A549 (cell line): Measurements from ENCODE around the gene CERS3. TPM values are rescaled to one million over a fixed set of nuclear protein-coding genes. Genes with fewer than 3 reads are reported as not detected.
A peak's percentile ranks its signal among the peaks of the same experiment; 100 is the strongest.

ENCODE experiments used
- ATAC-seq, 2 experiments: fragments of 200-7000 bp in 1 of 2; fragments of >200 bp in 1 of 2; cut with Nextera tagmentation in 1 of 2; cut with Tn5 transposase in 1 of 2; 3 replicates each; pipeline versions ENCODE4 v1.8.0 to v1.9.1; 2018 to 2020; ENCODE audit warnings: mild to moderate bottlenecking in 1 of 2, moderate library complexity in 1 of 2
- CTCF ChIA-PET: fragments of 300-600 bp; sonication (Branson Sonifier 250); formaldehyde crosslinking; extraction: SDS; loops from one replicate; lab custom pipeline; 2021; ENCODE audit warnings: antibody characterized with exemption, inconsistent platforms; lab: Yijun Ruan, JAX
- POLR2A ChIA-PET: fragments of 350-600 bp; formaldehyde crosslinking; extraction: SDS; loops from one replicate; lab custom pipeline; 2021; ENCODE audit warnings: antibody characterized with exemption, inconsistent platforms; lab: Yijun Ruan, JAX
- DNase-seq, 2 experiments: peaks; one replicate each; pipeline versions ENCODE4 v3.0.0 to v3.0.0-alpha.2; 2011 to 2016; ENCODE audit warnings: low read depth in 1 of 2, low spot score in 1 of 2
- FAIRE-seq: peaks from 2 replicates; lab custom pipeline; 2011; peaks lifted over from hg19 to GRCh38; lab: Jason Lieb, UNC
- H3K27ac ChIP-seq, 2 experiments: fragments of >200 bp; sonication (Bioruptor Twin); formaldehyde crosslinking; 3 replicates each; pipeline ENCODE4 v1.5.1; 2016 to 2017
- H3K4me1 ChIP-seq: fragments of >200 bp; sonication (Bioruptor Twin); formaldehyde crosslinking; 3 replicates; pipeline ENCODE4 v1.6.1; 2016
- H3K4me2 ChIP-seq: fragments of >200 bp; sonication (Bioruptor Twin); formaldehyde crosslinking; 3 replicates; pipeline ENCODE4 v1.6.1; 2016
- H3K4me3 ChIP-seq: fragments of >200 bp; sonication (Bioruptor Twin); formaldehyde crosslinking; 3 replicates; pipeline ENCODE4 v1.5.1; 2016
- H3K9me3 ChIP-seq: fragments of >200 bp; sonication (Bioruptor Twin); formaldehyde crosslinking; 3 replicates; pipeline ENCODE4 v1.6.1; 2016
- CBX2 ChIP-seq: fragments of 200-600 bp; sonication (generic); IDR thresholded peaks from 2 replicates; pipeline ENCODE4 v1.6.1; 2016; ENCODE audit warnings: low read depth, mild to moderate bottlenecking, borderline replicate concordance
- CEBPB ChIP-seq, 2 experiments: fragments of >200 bp in 1 of 2; sonication (Bioruptor Twin) in 1 of 2; formaldehyde crosslinking in 1 of 2; IDR thresholded peaks; 2 replicates each; pipeline ENCODE4 v1.6.1; 2012 to 2016
- CHD2 ChIP-seq: fragments of 150-350 bp; IDR thresholded peaks from 2 replicates; pipeline ENCODE4 v1.6.1; 2014; ENCODE audit warnings: low read length; ENCODE audit not compliant: partially characterized antibody
- E2F6 ChIP-seq: IDR thresholded peaks from 2 replicates; pipeline ENCODE4 v1.6.1; 2012; ENCODE audit warnings: low read depth, borderline replicate concordance
- ESRRA ChIP-seq: fragments of 150-350 bp; IDR thresholded peaks from 2 replicates; pipeline ENCODE4 v1.6.1; 2014; ENCODE audit warnings: mild to moderate bottlenecking, low read length, borderline replicate concordance
- FOSB ChIP-seq: fragments of 250-450 bp; sonication (Bioruptor Pico); IDR thresholded peaks from 2 replicates; pipeline ENCODE4 v1.5.0; 2020; ENCODE audit warnings: mild to moderate bottlenecking, moderate library complexity
- FOXS1 ChIP-seq: fragments of 250-450 bp; sonication (Bioruptor Pico); IDR thresholded peaks from 2 replicates; pipeline ENCODE4 v1.5.0; 2020; ENCODE audit warnings: mild to moderate bottlenecking, moderate library complexity
- GATA3 ChIP-seq: IDR thresholded peaks from 2 replicates; pipeline ENCODE4 v1.6.1; 2012; ENCODE audit warnings: borderline replicate concordance
- HES2 ChIP-seq: fragments of >200 bp; sonication (Bioruptor Twin); formaldehyde crosslinking; IDR thresholded peaks from 2 replicates; pipeline ENCODE4 v1.6.1; 2016
- HEYL ChIP-seq: fragments of 250-450 bp; sonication (Bioruptor Pico); IDR thresholded peaks from 2 replicates; pipeline ENCODE4 v1.8.0; 2021; ENCODE audit warnings: mild to moderate bottlenecking, moderate library complexity
- HOXB13 ChIP-seq: fragments of 250-450 bp; sonication (Bioruptor Pico); IDR thresholded peaks from 2 replicates; pipeline ENCODE4 v1.5.0; 2020; ENCODE audit warnings: low read depth, mild to moderate bottlenecking, moderate library complexity
- JUN ChIP-seq, 2 experiments: fragments of >200 bp; sonication (Bioruptor Twin); formaldehyde crosslinking; IDR thresholded peaks; 2 replicates in 1 of 2; 3 replicates in 1 of 2; pipeline ENCODE4 v1.6.1; 2016 to 2017
- KDM5A ChIP-seq: fragments of 200-600 bp; sonication (generic); IDR thresholded peaks from 2 replicates; pipeline ENCODE4 v1.6.1; 2016; ENCODE audit warnings: antibody characterized with exemption, mild to moderate bottlenecking
- MAFK ChIP-seq: fragments of 450-650 bp; IDR thresholded peaks from 2 replicates; pipeline ENCODE4 v1.6.1; 2014; ENCODE audit not compliant: partially characterized antibody
- MAZ ChIP-seq: fragments of 150-350 bp; IDR thresholded peaks from 2 replicates; pipeline ENCODE4 v1.6.1; 2014; ENCODE audit warnings: antibody characterized with exemption, low read depth, low read length, borderline replicate concordance
- NFE2L2 ChIP-seq: fragments of 150-350 bp; conservative IDR thresholded peaks from 2 replicates; pipeline ENCODE4 v1.6.1; 2014; ENCODE audit warnings: low read length
- POLR2A ChIP-seq: IDR thresholded peaks from 2 replicates; pipeline ENCODE4 v1.6.1; 2012; ENCODE audit warnings: mild to moderate bottlenecking, low read length
- RARB ChIP-seq: fragments of 250-450 bp; sonication (Bioruptor Pico); IDR thresholded peaks from 2 replicates; pipeline ENCODE4 v1.8.0; 2021; ENCODE audit warnings: mild to moderate bottlenecking, moderate library complexity
- RCOR1 ChIP-seq: fragments of 150-350 bp; IDR thresholded peaks from 2 replicates; pipeline ENCODE4 v1.6.1; 2014; ENCODE audit warnings: antibody characterized with exemption, low read length, low read depth
- SREBF2 ChIP-seq: fragments of 450-650 bp; IDR thresholded peaks from 2 replicates; pipeline ENCODE4 v1.6.1; 2014; ENCODE audit warnings: mild to moderate bottlenecking, moderate library complexity
- TFCP2L1 ChIP-seq: fragments of 250-450 bp; sonication (Bioruptor Pico); IDR thresholded peaks from 2 replicates; pipeline ENCODE4 v1.5.0; 2021; ENCODE audit warnings: mild to moderate bottlenecking
- ZFP36 ChIP-seq: fragments of 450-650 bp; IDR thresholded peaks from 2 replicates; pipeline ENCODE4 v1.6.1; 2014; ENCODE audit warnings: borderline replicate concordance; ENCODE audit not compliant: partially characterized antibody
- ZNF302 ChIP-seq: fragments of 250-450 bp; sonication (Bioruptor Pico); IDR thresholded peaks from 2 replicates; pipeline ENCODE4 v1.9.0; 2021; ENCODE audit warnings: inconsistent platforms, mild to moderate bottlenecking, moderate library complexity
- WGBS: methylation state at CpG from one replicate; pipeline ENCODE4 v1.1.6; 2017; ENCODE audit errors: missing lambda C conversion rate; 5-methylcytosine and 5-hydroxymethylcytosine counted together
- polyA plus RNA-seq, 4 experiments: library from polyadenylated mRNA; depleted of rRNA in 3 of 4; stranded (reverse); fragments of >200 nt; fragmentation: RNase III in 1 of 4; extraction: RNeasy Plus Mini Kit Qiagen cat#74134 plus additional on column Dnase treatment in 1 of 4; gene quantifications; 2 replicates in 3 of 4; 3 replicates in 1 of 4; pipeline ENCODE4 v1.2.3, GENCODE V29; 2011 to 2017
- TF ChIP-seq, protein P1 (sequence below): fragments of 250-450 bp; sonication (Bioruptor Pico); IDR thresholded peaks from 2 replicates; pipeline ENCODE4 v1.5.0; 2020; ENCODE audit warnings: low read depth, mild to moderate bottlenecking, moderate library complexity
- TF ChIP-seq, protein P2 (sequence below): fragments of >200 bp; sonication (Bioruptor Twin); formaldehyde crosslinking; IDR thresholded peaks from 3 replicates; pipeline ENCODE4 v1.6.1; 2016
- TF ChIP-seq, protein P3 (sequence below): IDR thresholded peaks from 2 replicates; pipeline ENCODE4 v1.6.1; 2012
- TF ChIP-seq, protein P4 (sequence below): fragments of 200-600 bp; sonication (generic); IDR thresholded peaks from 2 replicates; pipeline ENCODE4 v1.6.1; 2016; ENCODE audit warnings: antibody characterized with exemption, mild to moderate bottlenecking, moderate library complexity
- TF ChIP-seq, protein P5 (sequence below): fragments of 150-350 bp; IDR thresholded peaks from 2 replicates; pipeline ENCODE4 v1.6.1; 2014; ENCODE audit warnings: low read depth, mild to moderate bottlenecking, low read length

The CERS3 gene
- polyA plus RNA-seq, 2 of the 4 experiments (the other 2 are of a cell fraction): not detected

GRCh38 chr15:100468285-100468684 lies 60.5 kb downstream of the CERS3 start:
- H3K4me3 ChIP-seq: no peak overlapping the region
- CTCF ChIA-PET: no interaction called here
- DNase-seq: peak in 1 of 2 experiments; percentile 4
- H3K9me3 ChIP-seq: peaks cover 2% of the 10 kb centered on the region; the same call in 1 of the 3 replicates
- no peaks in the 10 kb centered on the region for H3K4me1 ChIP-seq
- WGBS: 2% methylated on average over 2 of the region's 2 CpGs
- no peak for FAIRE-seq
- no peak overlapping the region for H3K27ac ChIP-seq
- POLR2A ChIA-PET: no interaction called here
- ATAC-seq: no peak
- TF ChIP-seq E2F6 (no peak), POLR2A (no peak), FOXS1 (CRISPR knock-in tag) (no peak), ZNF302 (no peak), CBX2 (no peak), ESRRA (no peak), RARB (CRISPR knock-in tag) (no peak), HEYL (CRISPR knock-in tag) (no peak), NFE2L2 (no peak), GATA3 (no peak), KDM5A (no peak), ZFP36 (no peak), CEBPB (IDR thresholded peaks at IDR 0.05) (no peak), SREBF2 (no peak), HOXB13 (CRISPR knock-in tag) (no peak)
- TF ChIP-seq, protein P1, sequence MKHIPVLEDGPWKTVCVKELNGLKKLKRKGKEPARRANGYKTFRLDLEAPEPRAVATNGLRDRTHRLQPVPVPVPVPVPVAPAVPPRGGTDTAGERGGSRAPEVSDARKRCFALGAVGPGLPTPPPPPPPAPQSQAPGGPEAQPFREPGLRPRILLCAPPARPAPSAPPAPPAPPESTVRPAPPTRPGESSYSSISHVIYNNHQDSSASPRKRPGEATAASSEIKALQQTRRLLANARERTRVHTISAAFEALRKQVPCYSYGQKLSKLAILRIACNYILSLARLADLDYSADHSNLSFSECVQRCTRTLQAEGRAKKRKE (CRISPR knock-in tag): no peak
- TF ChIP-seq, protein P2, sequence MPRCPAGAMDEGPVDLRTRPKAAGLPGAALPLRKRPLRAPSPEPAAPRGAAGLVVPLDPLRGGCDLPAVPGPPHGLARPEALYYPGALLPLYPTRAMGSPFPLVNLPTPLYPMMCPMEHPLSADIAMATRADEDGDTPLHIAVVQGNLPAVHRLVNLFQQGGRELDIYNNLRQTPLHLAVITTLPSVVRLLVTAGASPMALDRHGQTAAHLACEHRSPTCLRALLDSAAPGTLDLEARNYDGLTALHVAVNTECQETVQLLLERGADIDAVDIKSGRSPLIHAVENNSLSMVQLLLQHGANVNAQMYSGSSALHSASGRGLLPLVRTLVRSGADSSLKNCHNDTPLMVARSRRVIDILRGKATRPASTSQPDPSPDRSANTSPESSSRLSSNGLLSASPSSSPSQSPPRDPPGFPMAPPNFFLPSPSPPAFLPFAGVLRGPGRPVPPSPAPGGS: no peak
- no peak overlapping the region for H3K4me2 ChIP-seq

DNA sequence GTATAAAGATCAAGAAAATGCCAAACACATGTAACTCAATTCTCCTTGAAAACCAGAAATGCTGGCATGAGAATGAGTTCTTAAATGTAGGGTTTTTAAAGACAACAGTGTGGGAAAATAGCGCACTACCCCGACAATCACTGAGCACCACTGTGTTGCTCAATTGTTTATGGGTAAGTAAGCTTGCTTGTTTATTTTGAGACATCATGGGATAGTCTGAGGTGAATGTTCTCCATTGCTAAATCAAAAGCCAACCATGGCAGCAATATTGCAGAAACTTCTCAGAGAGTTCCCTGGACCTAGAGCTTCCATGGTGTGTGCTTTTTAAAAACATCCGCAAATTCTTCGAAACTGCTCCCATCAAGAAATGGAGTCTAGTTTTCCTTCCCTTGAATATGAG lies 62.7 kb downstream of the CERS3 start:
- Histone ChIP-seq H3K4me3 (no peak overlapping the region), H3K4me1 (no peaks in the 10 kb centered on the region), H3K27ac (no peak overlapping the region), H3K9me3 (peaks cover 2% of the 10 kb centered on the region; the same call in 1 of the 3 replicates)
- ATAC-seq (no peak), DNase-seq (no peak)
- CTCF ChIA-PET: no interaction called here
- TF ChIP-seq RARB (CRISPR knock-in tag) (no peak), MAFK (no peak), SREBF2 (no peak), TFCP2L1 (no peak)
- TF ChIP-seq, all 56 proteins: peak for 0
- 20% methylated on average over 4 of the region's 4 CpGs for WGBS
- POLR2A ChIA-PET: no interaction called here
- no peak for FAIRE-seq
- no peak overlapping the region for H3K4me2 ChIP-seq

DNA sequence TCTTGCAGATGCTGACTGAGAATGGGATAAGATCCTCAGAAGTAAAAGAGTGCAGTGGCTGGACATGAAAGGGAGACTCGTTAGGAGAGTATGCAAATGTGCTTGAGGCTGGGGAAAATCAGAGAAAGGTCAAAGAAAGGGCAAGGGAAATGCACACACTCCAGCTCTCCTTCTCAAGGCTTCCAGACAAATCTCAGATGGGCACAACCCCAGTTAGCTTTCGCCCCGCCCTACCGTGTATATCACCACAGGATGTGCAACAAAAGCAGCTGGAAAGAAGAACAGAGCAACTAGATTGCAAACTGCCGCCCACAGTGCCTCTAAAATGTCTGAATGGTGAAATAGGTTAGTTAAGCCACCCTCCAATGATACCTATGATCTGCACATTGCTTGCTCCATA lies 63.9 kb downstream of the CERS3 start:
- no peak overlapping the region for H3K27ac ChIP-seq
- FAIRE-seq: no peak
- peaks cover 2% of the 10 kb centered on the region; the same call in 1 of the 3 replicates for H3K9me3 ChIP-seq
- WGBS: under 1% methylated on average over 5 of the region's 5 CpGs
- no peak overlapping the region for H3K4me2 ChIP-seq
- no peaks in the 10 kb centered on the region for H3K4me1 ChIP-seq
- POLR2A ChIA-PET: no interaction called here
- CTCF ChIA-PET: no interaction called here
- no peak for ATAC-seq
- H3K4me3 ChIP-seq: no peak overlapping the region
- no peak for DNase-seq
- TF ChIP-seq, protein P3, sequence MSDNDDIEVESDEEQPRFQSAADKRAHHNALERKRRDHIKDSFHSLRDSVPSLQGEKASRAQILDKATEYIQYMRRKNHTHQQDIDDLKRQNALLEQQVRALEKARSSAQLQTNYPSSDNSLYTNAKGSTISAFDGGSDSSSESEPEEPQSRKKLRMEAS: no peak
- TF ChIP-seq JUN (IDR thresholded peaks at IDR 0.05) (no peak), FOXS1 (CRISPR knock-in tag) (no peak), CHD2 (no peak), HES2 (no peak), GATA3 (no peak), RCOR1 (no peak), MAZ (no peak), FOSB (CRISPR knock-in tag) (no peak), SREBF2 (no peak)
- TF ChIP-seq, protein P4, sequence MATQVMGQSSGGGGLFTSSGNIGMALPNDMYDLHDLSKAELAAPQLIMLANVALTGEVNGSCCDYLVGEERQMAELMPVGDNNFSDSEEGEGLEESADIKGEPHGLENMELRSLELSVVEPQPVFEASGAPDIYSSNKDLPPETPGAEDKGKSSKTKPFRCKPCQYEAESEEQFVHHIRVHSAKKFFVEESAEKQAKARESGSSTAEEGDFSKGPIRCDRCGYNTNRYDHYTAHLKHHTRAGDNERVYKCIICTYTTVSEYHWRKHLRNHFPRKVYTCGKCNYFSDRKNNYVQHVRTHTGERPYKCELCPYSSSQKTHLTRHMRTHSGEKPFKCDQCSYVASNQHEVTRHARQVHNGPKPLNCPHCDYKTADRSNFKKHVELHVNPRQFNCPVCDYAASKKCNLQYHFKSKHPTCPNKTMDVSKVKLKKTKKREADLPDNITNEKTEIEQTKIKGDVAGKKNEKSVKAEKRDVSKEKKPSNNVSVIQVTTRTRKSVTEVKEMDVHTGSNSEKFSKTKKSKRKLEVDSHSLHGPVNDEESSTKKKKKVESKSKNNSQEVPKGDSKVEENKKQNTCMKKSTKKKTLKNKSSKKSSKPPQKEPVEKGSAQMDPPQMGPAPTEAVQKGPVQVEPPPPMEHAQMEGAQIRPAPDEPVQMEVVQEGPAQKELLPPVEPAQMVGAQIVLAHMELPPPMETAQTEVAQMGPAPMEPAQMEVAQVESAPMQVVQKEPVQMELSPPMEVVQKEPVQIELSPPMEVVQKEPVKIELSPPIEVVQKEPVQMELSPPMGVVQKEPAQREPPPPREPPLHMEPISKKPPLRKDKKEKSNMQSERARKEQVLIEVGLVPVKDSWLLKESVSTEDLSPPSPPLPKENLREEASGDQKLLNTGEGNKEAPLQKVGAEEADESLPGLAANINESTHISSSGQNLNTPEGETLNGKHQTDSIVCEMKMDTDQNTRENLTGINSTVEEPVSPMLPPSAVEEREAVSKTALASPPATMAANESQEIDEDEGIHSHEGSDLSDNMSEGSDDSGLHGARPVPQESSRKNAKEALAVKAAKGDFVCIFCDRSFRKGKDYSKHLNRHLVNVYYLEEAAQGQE: no peak
- TF ChIP-seq, protein P5, sequence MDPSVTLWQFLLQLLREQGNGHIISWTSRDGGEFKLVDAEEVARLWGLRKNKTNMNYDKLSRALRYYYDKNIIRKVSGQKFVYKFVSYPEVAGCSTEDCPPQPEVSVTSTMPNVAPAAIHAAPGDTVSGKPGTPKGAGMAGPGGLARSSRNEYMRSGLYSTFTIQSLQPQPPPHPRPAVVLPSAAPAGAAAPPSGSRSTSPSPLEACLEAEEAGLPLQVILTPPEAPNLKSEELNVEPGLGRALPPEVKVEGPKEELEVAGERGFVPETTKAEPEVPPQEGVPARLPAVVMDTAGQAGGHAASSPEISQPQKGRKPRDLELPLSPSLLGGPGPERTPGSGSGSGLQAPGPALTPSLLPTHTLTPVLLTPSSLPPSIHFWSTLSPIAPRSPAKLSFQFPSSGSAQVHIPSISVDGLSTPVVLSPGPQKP: no peak
